Parathyroid adenoma (tissue), 2 donors: ENCODE results near the gene TRIM65.

ENCODE experiments used
- H2AFZ ChIP-seq: fragments of 300-600 bp; sonication (generic); one replicate; pipeline ENCODE4 v1.7.0; 2017; ENCODE audit warnings: antibody characterized with exemption, mild to moderate bottlenecking
- H3K27ac ChIP-seq: fragments of 300-600 bp; sonication (generic); one replicate; pipeline ENCODE4 v1.7.0; 2017
- H3K27me3 ChIP-seq: fragments of 300-600 bp; sonication (generic); one replicate; pipeline ENCODE4 v1.7.0; 2017; ENCODE audit warnings: low read length; ENCODE audit not compliant: control insufficient read depth, insufficient read depth
- H3K36me3 ChIP-seq: fragments of 300-600 bp; sonication (generic); one replicate; pipeline ENCODE4 v1.7.0; 2017; ENCODE audit warnings: low read length; ENCODE audit not compliant: control insufficient read depth, insufficient read depth
- H3K4me1 ChIP-seq: fragments of 300-600 bp; sonication (generic); one replicate; pipeline ENCODE4 v1.7.0; 2017; ENCODE audit warnings: control low read depth
- H3K4me2 ChIP-seq: fragments of 300-600 bp; sonication (generic); one replicate; pipeline ENCODE4 v1.7.0; 2017; ENCODE audit warnings: low read length
- H3K4me3 ChIP-seq: fragments of 300-600 bp; sonication (generic); one replicate; pipeline ENCODE4 v1.7.0; 2017; ENCODE audit warnings: low read depth, low read length
- H3K79me2 ChIP-seq: fragments of 300-600 bp; sonication (generic); one replicate; pipeline ENCODE4 v1.7.0; 2017; ENCODE audit warnings: control low read depth
- H3K9ac ChIP-seq: fragments of 300-600 bp; sonication (generic); one replicate; pipeline ENCODE4 v1.7.0; 2017; ENCODE audit warnings: mild to moderate bottlenecking
- H3K9me3 ChIP-seq: fragments of 300-600 bp; sonication (generic); one replicate; pipeline ENCODE4 v1.7.0; 2017; ENCODE audit warnings: low read length; ENCODE audit not compliant: control insufficient read depth
- CTCF ChIP-seq: fragments of 300-600 bp; sonication (generic); IDR thresholded peaks from one replicate; pipeline ENCODE4 v1.7.0; 2017; ENCODE audit warnings: antibody characterized with exemption, mild to moderate bottlenecking
- donor health status: primary hyperparathyroidism.

Gene TRIM65

DNA sequence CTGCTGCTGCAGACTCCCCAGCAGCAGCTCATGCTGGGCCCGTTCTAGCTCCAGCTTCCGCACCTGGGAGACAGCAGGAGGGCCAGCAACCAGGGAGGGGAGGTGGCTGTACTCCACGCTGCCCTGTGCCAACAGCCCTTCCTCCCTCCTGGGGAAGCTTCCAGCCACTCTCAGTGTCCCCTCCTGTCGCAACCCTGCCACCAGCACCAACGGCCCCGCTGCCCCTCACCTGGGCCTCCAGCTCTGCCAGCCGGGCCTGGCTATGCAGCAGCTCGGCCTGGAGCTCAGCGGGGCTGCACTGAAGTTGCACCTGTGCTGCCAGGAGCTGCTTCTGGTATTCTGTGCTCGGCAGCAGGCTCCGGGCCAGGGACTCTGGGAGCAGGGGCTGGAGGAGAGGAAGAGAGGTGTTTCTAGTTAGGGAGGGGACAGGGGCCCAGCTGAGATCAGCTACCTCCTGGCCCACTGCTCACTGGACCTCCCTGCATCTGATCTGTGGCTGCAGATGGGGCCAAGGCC is 23.4 kb upstream of the TRIM65 start:
- no peak overlapping the region for H3K4me3 ChIP-seq
- H3K9ac ChIP-seq = no peak overlapping the region
- H2AFZ ChIP-seq = no peak overlapping the region
- H3K27me3 ChIP-seq = no peaks in the 10 kb centered on the region
- H3K9me3 ChIP-seq = no peaks in the 10 kb centered on the region
- no peaks in the 10 kb centered on the region for H3K36me3 ChIP-seq
- H3K4me1 ChIP-seq = no peaks in the 10 kb centered on the region
- no peaks in the 10 kb centered on the region for H3K79me2 ChIP-seq
- H3K4me2 ChIP-seq = no peak overlapping the region
- no peak for TF ChIP-seq CTCF
- no peak overlapping the region for H3K27ac ChIP-seq

DNA sequence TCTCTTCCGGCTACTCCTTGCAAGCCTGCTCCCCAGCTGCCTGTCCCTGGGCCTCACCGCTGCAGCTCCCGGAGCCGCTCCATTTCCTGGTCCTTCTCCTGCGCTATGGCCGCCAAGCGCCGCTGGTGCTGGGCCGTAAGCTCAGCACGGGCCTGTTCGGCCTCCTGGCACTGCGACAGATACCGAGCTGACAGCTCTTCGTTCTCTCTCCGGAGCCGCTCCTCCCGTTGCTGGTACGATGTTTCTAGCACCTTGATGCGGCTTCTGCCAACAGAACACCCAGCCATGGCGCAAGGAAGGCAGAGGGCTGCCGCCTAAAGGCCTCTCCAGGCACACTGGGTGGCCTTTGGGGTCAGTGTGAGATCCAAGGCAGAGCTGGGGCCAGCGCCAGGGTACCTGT is 22.9 kb upstream of the TRIM65 start:
- H3K4me1 ChIP-seq = no peaks in the 10 kb centered on the region
- H3K9me3 ChIP-seq = no peaks in the 10 kb centered on the region
- no peak overlapping the region for H3K27ac ChIP-seq
- H3K36me3 ChIP-seq = no peaks in the 10 kb centered on the region
- no peak overlapping the region for H2AFZ ChIP-seq
- no peaks in the 10 kb centered on the region for H3K79me2 ChIP-seq
- H3K4me2 ChIP-seq = no peak overlapping the region
- H3K4me3 ChIP-seq = no peak overlapping the region
- TF ChIP-seq CTCF = no peak
- H3K9ac ChIP-seq = no peak overlapping the region
- H3K27me3 ChIP-seq = no peaks in the 10 kb centered on the region

- TF ChIP-seq CTCF = no peak
- no peak overlapping the region for H3K4me2 ChIP-seq
- no peaks in the 10 kb centered on the region for H3K4me1 ChIP-seq
- no peaks in the 10 kb centered on the region for H3K36me3 ChIP-seq
- H3K9ac ChIP-seq = no peak overlapping the region
- H3K27me3 ChIP-seq = no peaks in the 10 kb centered on the region
- no peak overlapping the region for H2AFZ ChIP-seq
- H3K4me3 ChIP-seq = no peak overlapping the region
- no peak overlapping the region for H3K27ac ChIP-seq
- H3K79me2 ChIP-seq = no peaks in the 10 kb centered on the region
- H3K9me3 ChIP-seq = no peaks in the 10 kb centered on the region
These were observed 21.2 kb upstream of the TRIM65 start for GRCh38 chr17:75917917-75918445.

- Histone ChIP-seq H3K4me2 (no peak overlapping the region), H2AFZ (no peak overlapping the region), H3K9me3 (no peaks in the 10 kb centered on the region), H3K4me1 (no peaks in the 10 kb centered on the region), H3K79me2 (no peaks in the 10 kb centered on the region), H3K9ac (no peak overlapping the region), H3K36me3 (no peaks in the 10 kb centered on the region), H3K4me3 (no peak overlapping the region), H3K27me3 (no peaks in the 10 kb centered on the region), H3K27ac (no peak overlapping the region)
- TF ChIP-seq CTCF = no peak
These were observed 20.6 kb upstream of the TRIM65 start for GRCh38 chr17:75917141-75917916.
